Measurements from ENCODE around the gene LIN37. TPM values are rescaled to one million over a fixed set of nuclear protein-coding genes. Genes with fewer than 3 reads are reported as not detected.
"Not testable (repeated sequence)": the region's sequence is repeated elsewhere in the genome, so short reads cannot be mapped to it uniquely, and the experiment has no call there.

The LIN37 gene
- total and polyA plus RNA-seq, 2 of the 13 experiments (the other 11 are each of a cell fraction or from before 2014, with no cell fraction given): 6.3 to 8.7 TPM

DNA sequence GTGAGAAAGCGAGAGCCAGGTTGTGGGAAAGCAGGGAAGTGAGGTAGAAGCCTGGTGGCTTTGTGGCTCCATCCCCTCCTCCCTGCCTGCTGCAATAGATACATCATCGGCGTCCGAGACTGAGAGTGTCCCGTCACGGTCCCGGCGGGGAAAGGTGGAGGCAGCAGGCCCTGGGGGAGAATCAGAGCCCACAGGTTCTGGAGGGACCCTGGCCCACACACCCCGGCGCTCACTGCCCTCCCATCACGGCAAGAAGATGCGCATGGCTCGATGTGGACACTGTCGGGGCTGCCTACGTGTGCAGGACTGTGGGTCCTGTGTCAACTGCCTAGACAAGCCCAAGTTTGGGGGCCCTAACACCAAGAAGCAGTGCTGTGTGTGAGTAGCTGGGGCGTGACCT lies 25.5 kb upstream of the LIN37 start (continued):
- TF ChIP-seq, protein P1, sequence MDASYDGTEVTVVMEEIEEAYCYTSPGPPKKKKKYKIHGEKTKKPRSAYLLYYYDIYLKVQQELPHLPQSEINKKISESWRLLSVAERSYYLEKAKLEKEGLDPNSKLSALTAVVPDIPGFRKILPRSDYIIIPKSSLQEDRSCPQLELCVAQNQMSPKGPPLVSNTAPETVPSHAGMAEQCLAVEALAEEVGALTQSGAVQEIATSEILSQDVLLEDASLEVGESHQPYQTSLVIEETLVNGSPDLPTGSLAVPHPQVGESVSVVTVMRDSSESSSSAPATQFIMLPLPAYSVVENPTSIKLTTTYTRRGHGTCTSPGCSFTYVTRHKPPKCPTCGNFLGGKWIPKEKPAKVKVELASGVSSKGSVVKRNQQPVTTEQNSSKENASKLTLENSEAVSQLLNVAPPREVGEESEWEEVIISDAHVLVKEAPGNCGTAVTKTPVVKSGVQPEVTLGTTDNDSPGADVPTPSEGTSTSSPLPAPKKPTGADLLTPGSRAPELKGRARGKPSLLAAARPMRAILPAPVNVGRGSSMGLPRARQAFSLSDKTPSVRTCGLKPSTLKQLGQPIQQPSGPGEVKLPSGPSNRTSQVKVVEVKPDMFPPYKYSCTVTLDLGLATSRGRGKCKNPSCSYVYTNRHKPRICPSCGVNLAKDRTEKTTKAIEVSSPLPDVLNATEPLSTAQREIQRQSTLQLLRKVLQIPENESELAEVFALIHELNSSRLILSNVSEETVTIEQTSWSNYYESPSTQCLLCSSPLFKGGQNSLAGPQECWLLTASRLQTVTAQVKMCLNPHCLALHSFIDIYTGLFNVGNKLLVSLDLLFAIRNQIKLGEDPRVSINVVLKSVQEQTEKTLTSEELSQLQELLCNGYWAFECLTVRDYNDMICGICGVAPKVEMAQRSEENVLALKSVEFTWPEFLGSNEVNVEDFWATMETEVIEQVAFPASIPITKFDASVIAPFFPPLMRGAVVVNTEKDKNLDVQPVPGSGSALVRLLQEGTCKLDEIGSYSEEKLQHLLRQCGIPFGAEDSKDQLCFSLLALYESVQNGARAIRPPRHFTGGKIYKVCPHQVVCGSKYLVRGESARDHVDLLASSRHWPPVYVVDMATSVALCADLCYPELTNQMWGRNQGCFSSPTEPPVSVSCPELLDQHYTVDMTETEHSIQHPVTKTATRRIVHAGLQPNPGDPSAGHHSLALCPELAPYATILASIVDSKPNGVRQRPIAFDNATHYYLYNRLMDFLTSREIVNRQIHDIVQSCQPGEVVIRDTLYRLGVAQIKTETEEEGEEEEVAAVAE (CRISPR knock-in tag; IDR thresholded peaks at IDR 0.05; ENCODE audit: borderline replicate concordance): no peak

DNA sequence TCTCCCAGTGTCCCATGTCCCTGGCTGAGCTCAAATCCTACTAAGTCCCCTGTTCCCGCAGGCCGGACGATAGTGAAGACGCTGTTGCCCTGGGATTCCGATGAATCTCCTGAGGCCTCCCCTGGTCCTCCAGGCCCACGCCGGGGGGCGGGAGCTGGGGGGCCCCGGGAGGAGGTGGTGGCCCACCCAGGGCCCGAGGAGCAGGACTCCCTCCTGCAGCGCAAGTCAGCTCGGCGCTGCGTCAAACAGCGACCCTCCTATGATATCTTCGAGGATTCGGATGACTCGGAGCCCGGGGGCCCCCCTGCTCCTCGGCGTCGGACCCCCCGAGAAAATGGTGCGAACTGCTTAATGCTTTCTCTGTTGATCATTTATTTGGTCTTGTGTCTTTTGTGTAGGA lies 24.7 kb upstream of the LIN37 start:
- CTCF ChIA-PET (ENCODE audit: low intra/inter-chr PET ratio, low total read pairs): no interaction called here
- DNase-seq (ENCODE audit: low spot score): no peak
- WGBS (ENCODE audit: low lambda C conversion rate): 97% methylated on average over 14 of the region's 24 CpGs

DNA sequence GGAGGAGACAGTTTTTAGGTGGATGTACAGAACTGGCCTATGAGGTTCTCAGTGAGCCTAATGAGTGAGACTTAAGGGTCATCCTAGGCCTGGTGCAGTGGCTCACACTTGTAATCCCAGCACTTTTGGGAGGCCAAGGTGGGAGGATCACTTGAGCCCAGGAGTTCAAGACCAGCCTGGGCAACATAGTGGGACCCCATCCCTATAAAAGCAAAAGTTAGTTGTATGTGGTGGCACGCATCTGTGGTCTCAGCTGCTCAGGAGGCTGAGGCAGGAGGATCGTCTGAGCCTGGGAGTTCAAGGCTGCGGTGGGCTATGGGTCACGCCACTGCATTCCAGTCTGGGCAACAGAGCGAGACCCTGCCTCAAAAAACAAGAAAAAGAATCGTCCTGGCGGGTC lies 24.2 kb upstream of the LIN37 start:
- H3K4me2 ChIP-seq (ENCODE audit: low read depth, low read length); FAIRE-seq; H4K20me1 ChIP-seq (ENCODE audit: insufficient read depth, low read length); intact Hi-C loops (cut with micrococcal nuclease; ENCODE audit: unreplicated experiment); H3K9ac ChIP-seq (ENCODE audit: insufficient read depth, low read depth, low read length); H3K4me3 ChIP-seq (replicated peaks in 1 of 3; ENCODE audit: insufficient read depth in 1 of 3, low read depth in 2 of 3, low read length in 3 of 3); DNase-seq (ENCODE audit: low spot score); H3K27ac ChIP-seq (ENCODE audit: extremely low read length, insufficient read depth, low read length); H2AFZ ChIP-seq (ENCODE audit: low read length); H3K27me3 ChIP-seq (ENCODE audit: control insufficient read depth in 1 of 2, insufficient read depth in 2 of 2, low read length in 2 of 2); BruUV-seq (replicated peaks); ATAC-seq; H3K4me1 ChIP-seq (ENCODE audit: insufficient read depth, low read length); CTCF ChIA-PET (ENCODE audit: low intra/inter-chr PET ratio, low total read pairs); in situ Hi-C loops (cut with HindIII; ENCODE audit: extremely low pct_ligation_motif_present, low pct_unique_long_range_greater_than_20kb); H3K9me3 ChIP-seq (ENCODE audit: low read length): not testable (repeated sequence)
- peaks cover 58 to 84% of the 10 kb centered on the region in 2 experiments for H3K36me3 ChIP-seq (replicated peaks in 1 of 2; ENCODE audit: control insufficient read depth in 1 of 2, insufficient read depth in 2 of 2, low read length in 2 of 2)
- POLR2A ChIA-PET: interaction anchor here (1.6 kb wide), 1 partner anchor 16 kb away, joined by 5 read pairs; no protein-coding TSS in a partner anchor
- WGBS (ENCODE audit: low lambda C conversion rate): 100% methylated on average over 7 of the region's 7 CpGs
- peaks cover 11% of the 10 kb centered on the region for H3K79me2 ChIP-seq (ENCODE audit: insufficient read depth, low read length)

More for the DNA sequence above, 24.7 kb upstream of the LIN37 start:
- H3K27me3 ChIP-seq (ENCODE audit: control insufficient read depth in 1 of 2, insufficient read depth in 2 of 2, low read length in 2 of 2): no peaks in the 10 kb centered on the region
- no peak overlapping the region for H3K27ac ChIP-seq (ENCODE audit: extremely low read length, insufficient read depth, low read length)
- H3K9ac ChIP-seq (ENCODE audit: insufficient read depth, low read depth, low read length): no peak overlapping the region
- BruUV-seq (replicated peaks): no TSS peak
- FAIRE-seq: no peak
- H3K4me3 ChIP-seq (replicated peaks in 1 of 3; ENCODE audit: insufficient read depth in 1 of 3, low read depth in 2 of 3, low read length in 3 of 3): no peak overlapping the region
- peaks cover 54 to 79% of the 10 kb centered on the region in 2 experiments for H3K36me3 ChIP-seq (replicated peaks in 1 of 2; ENCODE audit: control insufficient read depth in 1 of 2, insufficient read depth in 2 of 2, low read length in 2 of 2)
- POLR2A ChIA-PET: interaction anchor here (1.1 to 1.6 kb wide), 2 partner anchors 14 to 17 kb away, joined by 3 to 5 read pairs; no protein-coding TSS in a partner anchor
- H4K20me1 ChIP-seq (ENCODE audit: insufficient read depth, low read length): peaks cover 5% of the 10 kb centered on the region
- TF ChIP-seq, protein P2, sequence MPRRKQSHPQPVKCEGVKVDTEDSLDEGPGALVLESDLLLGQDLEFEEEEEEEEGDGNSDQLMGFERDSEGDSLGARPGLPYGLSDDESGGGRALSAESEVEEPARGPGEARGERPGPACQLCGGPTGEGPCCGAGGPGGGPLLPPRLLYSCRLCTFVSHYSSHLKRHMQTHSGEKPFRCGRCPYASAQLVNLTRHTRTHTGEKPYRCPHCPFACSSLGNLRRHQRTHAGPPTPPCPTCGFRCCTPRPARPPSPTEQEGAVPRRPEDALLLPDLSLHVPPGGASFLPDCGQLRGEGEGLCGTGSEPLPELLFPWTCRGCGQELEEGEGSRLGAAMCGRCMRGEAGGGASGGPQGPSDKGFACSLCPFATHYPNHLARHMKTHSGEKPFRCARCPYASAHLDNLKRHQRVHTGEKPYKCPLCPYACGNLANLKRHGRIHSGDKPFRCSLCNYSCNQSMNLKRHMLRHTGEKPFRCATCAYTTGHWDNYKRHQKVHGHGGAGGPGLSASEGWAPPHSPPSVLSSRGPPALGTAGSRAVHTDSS (CRISPR knock-in tag; conservative IDR thresholded peaks at IDR 0.05): no peak
- no peak for TF ChIP-seq MATR3 (CRISPR knock-in tag; IDR thresholded peaks at IDR 0.05)
- no peak overlapping the region for H2AFZ ChIP-seq (ENCODE audit: low read length)
- in situ Hi-C loops (cut with HindIII; ENCODE audit: extremely low pct_ligation_motif_present, low pct_unique_long_range_greater_than_20kb) (no loop called here), intact Hi-C loops (cut with micrococcal nuclease; ENCODE audit: unreplicated experiment) (no loop called here)
- peaks cover 10% of the 10 kb centered on the region for H3K4me1 ChIP-seq (ENCODE audit: insufficient read depth, low read length)
- no peaks in the 10 kb centered on the region for H3K9me3 ChIP-seq (ENCODE audit: low read length)
- no peak overlapping the region for H3K4me2 ChIP-seq (ENCODE audit: low read depth, low read length)
- H3K79me2 ChIP-seq (ENCODE audit: insufficient read depth, low read length): peaks cover 16% of the 10 kb centered on the region
- no peak for ATAC-seq
